ENCODE data around the gene RYR3.

RYR3 gene

GRCh38 chr15:33846142-33846541, 535.4 kb downstream of the RYR3 start:
- no peak for ATAC-seq
- TF ChIP-seq CSDC2 (CRISPR knock-in tag; IDR thresholded peaks at IDR 0.05) (no peak), ISL1 (CRISPR knock-in tag; IDR thresholded peaks at IDR 0.05) (no peak), ZFP30 (CRISPR knock-in tag; IDR thresholded peaks at IDR 0.05) (no peak), SNAI2 (CRISPR knock-in tag; IDR thresholded peaks at IDR 0.05) (no peak), ZNF70 (CRISPR knock-in tag; IDR thresholded peaks at IDR 0.05) (no peak), ARNTL (CRISPR knock-in tag; IDR thresholded peaks at IDR 0.05; ENCODE audit: borderline replicate concordance, low read depth) (no peak), ZNF8 (CRISPR knock-in tag; IDR thresholded peaks at IDR 0.05) (no peak), ZC3H10 (CRISPR knock-in tag; IDR thresholded peaks at IDR 0.05) (no peak), ESRRG (CRISPR knock-in tag; IDR thresholded peaks at IDR 0.05) (no peak), POU6F1 (CRISPR knock-in tag; IDR thresholded peaks at IDR 0.05; ENCODE audit: borderline replicate concordance, low read depth) (no peak), TCF4 (CRISPR knock-in tag; IDR thresholded peaks at IDR 0.05; ENCODE audit: borderline replicate concordance) (no peak), PPARA (CRISPR knock-in tag; IDR thresholded peaks at IDR 0.05; ENCODE audit: borderline replicate concordance) (no peak)

DNA sequence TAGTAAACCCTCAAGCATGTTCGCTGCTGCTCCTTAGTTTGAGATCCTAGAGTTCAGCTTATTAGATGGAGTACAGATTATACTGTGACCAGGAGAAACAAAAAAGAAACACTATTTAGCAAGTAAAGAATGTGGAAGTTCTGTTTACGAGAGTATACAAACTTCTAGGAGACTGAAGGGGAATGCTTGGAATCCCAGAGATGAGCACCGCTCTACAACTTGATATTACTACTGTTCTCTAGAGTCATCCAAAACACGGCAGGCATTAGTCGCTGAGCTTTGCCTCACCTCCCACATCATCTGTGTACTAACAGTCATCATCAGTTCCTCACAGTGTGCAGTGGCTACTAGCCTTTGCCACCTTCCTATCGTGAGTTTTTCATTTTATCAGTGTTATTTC, 536.1 kb downstream of the RYR3 start:
- no peak for ATAC-seq

GRCh38 chr15:33848011-33848410, 537.2 kb downstream of the RYR3 start:
- no peak for ATAC-seq
- TF ChIP-seq ZC3H10 (CRISPR knock-in tag; IDR thresholded peaks at IDR 0.05) (no peak), TOX (CRISPR knock-in tag; IDR thresholded peaks at IDR 0.05; ENCODE audit: borderline replicate concordance) (no peak), ARNTL (CRISPR knock-in tag; IDR thresholded peaks at IDR 0.05; ENCODE audit: borderline replicate concordance, low read depth) (no peak), POU6F1 (CRISPR knock-in tag; IDR thresholded peaks at IDR 0.05; ENCODE audit: borderline replicate concordance, low read depth) (no peak)

More for the DNA sequence above, 536.1 kb downstream of the RYR3 start:
- TF ChIP-seq ZC3H10 (CRISPR knock-in tag; IDR thresholded peaks at IDR 0.05) (no peak), TOX (CRISPR knock-in tag; IDR thresholded peaks at IDR 0.05; ENCODE audit: borderline replicate concordance) (no peak), ARNTL (CRISPR knock-in tag; IDR thresholded peaks at IDR 0.05; ENCODE audit: borderline replicate concordance, low read depth) (no peak), BACH2 (CRISPR knock-in tag; IDR thresholded peaks at IDR 0.05; ENCODE audit: borderline replicate concordance) (no peak), RARB (CRISPR knock-in tag; IDR thresholded peaks at IDR 0.05) (no peak), ZNF565 (CRISPR knock-in tag; conservative IDR thresholded peaks at IDR 0.05; ENCODE audit: low read depth) (no peak), POU6F1 (CRISPR knock-in tag; IDR thresholded peaks at IDR 0.05; ENCODE audit: borderline replicate concordance, low read depth) (no peak), PATZ1 (CRISPR knock-in tag; IDR thresholded peaks at IDR 0.05; ENCODE audit: borderline replicate concordance) (no peak), GLIS3 (CRISPR knock-in tag; IDR thresholded peaks at IDR 0.05) (no peak), ESRRG (CRISPR knock-in tag; IDR thresholded peaks at IDR 0.05) (no peak), ZNF70 (CRISPR knock-in tag; IDR thresholded peaks at IDR 0.05) (no peak), OSR1 (CRISPR knock-in tag; IDR thresholded peaks at IDR 0.05) (no peak), ZFP30 (CRISPR knock-in tag; IDR thresholded peaks at IDR 0.05) (no peak), TCF4 (CRISPR knock-in tag; IDR thresholded peaks at IDR 0.05; ENCODE audit: borderline replicate concordance) (no peak), PPARA (CRISPR knock-in tag; IDR thresholded peaks at IDR 0.05; ENCODE audit: borderline replicate concordance) (no peak), ZNF8 (CRISPR knock-in tag; IDR thresholded peaks at IDR 0.05) (no peak), SNAI2 (CRISPR knock-in tag; IDR thresholded peaks at IDR 0.05) (no peak), ZFP3 (CRISPR knock-in tag; IDR thresholded peaks at IDR 0.05) (no peak)

- TF ChIP-seq ISL1 (CRISPR knock-in tag; IDR thresholded peaks at IDR 0.05) (no peak), CSDC2 (CRISPR knock-in tag; IDR thresholded peaks at IDR 0.05) (no peak), TOX (CRISPR knock-in tag; IDR thresholded peaks at IDR 0.05; ENCODE audit: borderline replicate concordance) (no peak), BACH2 (CRISPR knock-in tag; IDR thresholded peaks at IDR 0.05; ENCODE audit: borderline replicate concordance) (no peak), GLIS3 (CRISPR knock-in tag; IDR thresholded peaks at IDR 0.05) (no peak), ZFP3 (CRISPR knock-in tag; IDR thresholded peaks at IDR 0.05) (no peak), SNAI2 (CRISPR knock-in tag; IDR thresholded peaks at IDR 0.05) (no peak), ZNF565 (CRISPR knock-in tag; conservative IDR thresholded peaks at IDR 0.05; ENCODE audit: low read depth) (no peak)
- TF ChIP-seq, protein P1, sequence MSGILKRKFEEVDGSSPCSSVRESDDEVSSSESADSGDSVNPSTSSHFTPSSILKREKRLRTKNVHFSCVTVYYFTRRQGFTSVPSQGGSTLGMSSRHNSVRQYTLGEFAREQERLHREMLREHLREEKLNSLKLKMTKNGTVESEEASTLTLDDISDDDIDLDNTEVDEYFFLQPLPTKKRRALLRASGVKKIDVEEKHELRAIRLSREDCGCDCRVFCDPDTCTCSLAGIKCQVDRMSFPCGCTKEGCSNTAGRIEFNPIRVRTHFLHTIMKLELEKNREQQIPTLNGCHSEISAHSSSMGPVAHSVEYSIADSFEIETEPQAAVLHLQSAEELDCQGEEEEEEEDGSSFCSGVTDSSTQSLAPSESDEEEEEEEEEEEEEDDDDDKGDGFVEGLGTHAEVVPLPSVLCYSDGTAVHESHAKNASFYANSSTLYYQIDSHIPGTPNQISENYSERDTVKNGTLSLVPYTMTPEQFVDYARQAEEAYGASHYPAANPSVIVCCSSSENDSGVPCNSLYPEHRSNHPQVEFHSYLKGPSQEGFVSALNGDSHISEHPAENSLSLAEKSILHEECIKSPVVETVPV (CRISPR knock-in tag; IDR thresholded peaks at IDR 0.05), result no peak
- no peak for ATAC-seq
Observed at GRCh38 chr15:33851079-33851478, 540.3 kb downstream of the RYR3 start.
